Pericardium fibroblast (primary cell): ENCODE results near the gene KPNA4. TPM values are rescaled to one million over a fixed set of nuclear protein-coding genes. Genes with fewer than 3 reads are reported as not detected.

Experiments
- total RNA-seq: library from RNA; depleted of rRNA; stranded (reverse); fragments of >200 nt; gene quantifications from 2 replicates; pipeline ENCODE4 v1.2.3, GENCODE V29; 2015

Gene KPNA4
- total RNA-seq = 16.6 and 17.9 TPM in 2 replicates

GRCh38 chr3:160565442-160566403, at the start of gene KPNA4:
Gene KPNA4, minus strand, starts transcription at chr3:160565571. Its CDS starts 289 bp downstream, at chr3:160565282.

GRCh38 chr3:160449636-160450598, 115.5 kb downstream of the KPNA4 start, which contains the start of gene TRIM59:
Gene TRIM59, minus strand, starts transcription at chr3:160449786. Its CDS starts 10,603 bp downstream, at chr3:160439183.

Other genes starting within 250 kb of the KPNA4 start
- 31.5 and 31.9 TPM in 2 replicates for gene IFT80, start 166.3 kb downstream of the KPNA4 start, total RNA-seq
- 23.1 and 27.9 TPM in 2 replicates for gene SMC4, start 165.9 kb downstream of the KPNA4 start, total RNA-seq
- gene TRIM59, start 115.8 kb downstream of the KPNA4 start, total RNA-seq = 4.1 and 10.7 TPM in 2 replicates
- not detected in 2 replicates for gene ARL14, start 111.6 kb upstream of the KPNA4 start, total RNA-seq
- 0.93 and 1.4 TPM in 2 replicates for gene PPM1L, start 190.7 kb upstream of the KPNA4 start, total RNA-seq